Measurements from ENCODE around the gene PPP2R2C.

DNA sequence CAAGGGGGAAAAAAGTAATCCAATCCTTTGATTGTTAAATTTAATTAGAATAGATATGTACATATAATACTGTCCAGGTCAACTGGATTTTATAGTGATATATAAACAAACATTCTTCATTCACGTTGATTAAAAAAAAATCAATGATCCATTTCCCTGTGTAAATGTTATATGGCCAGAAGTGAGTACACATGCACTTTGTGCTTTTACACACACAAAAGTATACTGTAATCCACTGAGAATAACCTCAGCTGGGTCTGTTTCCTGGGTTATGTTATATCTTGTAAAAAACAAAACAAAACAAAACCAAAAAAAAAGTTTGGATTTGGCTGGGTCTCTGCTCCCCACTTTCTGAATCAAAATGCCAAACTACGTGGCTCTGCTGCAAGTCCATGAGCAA is 151.1 kb downstream of the PPP2R2C start:
- no peak for TF ChIP-seq CTCF (IDR thresholded peaks at IDR 0.05)
- no peak for TF ChIP-seq POLR2AphosphoS5 (IDR thresholded peaks at IDR 0.05)
- no peak for TF ChIP-seq POLR2A (IDR thresholded peaks at IDR 0.05; ENCODE audit: low read depth)
